ENCODE data around the gene ZIC4.

Gene ZIC4

DNA sequence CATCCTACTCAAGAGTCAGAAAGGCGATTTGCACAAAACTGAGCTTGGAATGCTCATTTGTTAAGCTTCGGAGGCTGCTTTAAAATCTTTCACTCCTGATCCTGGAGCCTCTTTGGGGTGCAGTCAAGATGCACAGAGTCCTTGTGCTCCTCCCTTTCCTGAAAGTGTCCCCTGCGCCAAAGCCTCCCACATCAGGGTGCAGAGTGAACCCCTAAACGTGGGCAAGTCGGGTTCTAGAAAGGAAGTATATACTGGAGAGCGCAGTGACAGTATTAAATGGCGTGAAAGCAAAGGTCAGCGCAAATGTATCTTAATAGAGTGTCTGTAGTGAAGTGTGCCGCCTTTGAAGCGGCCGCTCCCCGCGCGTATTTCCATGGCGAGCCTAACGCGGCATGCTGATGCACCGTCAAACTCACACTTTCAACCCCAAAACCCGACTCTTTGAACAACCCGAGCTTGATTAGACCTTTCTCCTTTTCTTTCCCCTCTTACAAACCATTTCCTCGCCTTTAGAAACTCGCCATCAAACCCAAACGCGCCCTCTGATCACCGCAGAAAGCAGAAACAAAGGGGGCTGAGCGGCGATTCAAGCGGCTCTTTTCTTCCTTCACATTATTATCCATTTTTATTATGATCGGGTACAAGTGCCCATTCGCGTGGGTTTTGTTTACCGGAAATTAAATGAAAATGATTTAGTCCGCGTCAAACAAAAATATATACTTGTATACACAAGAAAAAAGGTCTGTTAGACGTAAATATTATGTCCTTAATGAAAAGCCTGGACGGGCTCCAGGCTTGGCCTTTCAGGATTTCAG lies 18.3 kb downstream of the ZIC4 start:
- no peak for DNase-seq (ENCODE audit: low spot score)
- H3K27ac ChIP-seq = no peak overlapping the region
- ChIA-PET CTCF (no interaction called here), POLR2A (ENCODE audit: low non-redundant PET) (no interaction called here)
- no peak for TF ChIP-seq CTCF (conservative IDR thresholded peaks at IDR 0.05; ENCODE audit: low read depth)

- TF ChIP-seq CTCF (conservative IDR thresholded peaks at IDR 0.05; ENCODE audit: low read depth) = no peak
- CTCF ChIA-PET = no interaction called here
- POLR2A ChIA-PET (ENCODE audit: low non-redundant PET) = no interaction called here
- no peak overlapping the region for H3K27ac ChIP-seq
- DNase-seq (ENCODE audit: low spot score) = no peak
Observed at GRCh38 chr3:147387291-147387884, 19.0 kb downstream of the ZIC4 start.

- no peak overlapping the region for H3K27ac ChIP-seq
- ChIA-PET POLR2A (ENCODE audit: low non-redundant PET) (no interaction called here), CTCF (no interaction called here)
- TF ChIP-seq CTCF (conservative IDR thresholded peaks at IDR 0.05; ENCODE audit: low read depth) = no peak
- DNase-seq (ENCODE audit: low spot score) = no peak
Observed at GRCh38 chr3:147385059-147386012, 21.0 kb downstream of the ZIC4 start.

DNA sequence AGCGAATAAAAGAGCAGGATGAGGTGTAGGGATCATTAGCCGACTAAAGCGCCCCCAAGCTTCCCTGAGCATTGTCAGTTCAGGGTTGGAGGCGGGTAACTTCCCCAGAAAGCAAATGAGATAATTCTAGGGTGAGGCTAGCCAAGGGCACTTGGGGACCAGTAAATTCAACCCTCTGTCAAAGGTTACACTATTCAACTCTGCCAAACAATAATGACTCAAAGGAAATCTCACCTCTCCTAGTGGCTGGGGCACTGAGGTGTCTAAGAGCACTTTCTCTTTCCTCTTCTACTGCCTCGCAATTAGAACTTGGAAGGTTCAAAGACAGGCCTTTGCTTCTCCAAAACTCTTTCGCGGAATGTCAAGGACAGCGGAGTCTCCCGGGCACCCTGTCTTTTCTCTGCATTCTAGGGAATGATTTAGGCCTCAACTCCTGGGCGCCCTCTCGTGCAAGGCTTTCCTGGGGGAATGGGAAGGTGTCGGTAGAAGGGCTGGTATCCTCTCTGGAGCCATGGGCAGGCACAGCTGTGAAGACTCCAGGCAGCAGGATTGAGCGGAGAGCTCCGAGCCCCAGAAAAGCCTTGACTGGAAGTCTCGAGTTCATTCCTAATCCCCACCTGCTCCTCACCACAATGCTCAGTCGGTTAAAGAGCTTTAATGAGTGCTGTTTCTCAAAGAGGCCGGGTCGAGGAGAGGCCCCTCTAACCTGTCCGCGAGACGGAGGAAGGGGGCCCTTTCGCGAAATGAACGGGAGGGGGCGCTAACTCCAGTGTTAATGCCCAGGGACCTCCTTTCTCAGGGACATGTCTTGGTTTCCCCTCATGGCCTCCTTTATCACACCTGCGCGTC lies 21.9 kb downstream of the ZIC4 start:
- no peak for DNase-seq (ENCODE audit: low spot score)
- no peak overlapping the region for H3K27ac ChIP-seq
- POLR2A ChIA-PET (ENCODE audit: low non-redundant PET) = no interaction called here
- CTCF ChIA-PET = no interaction called here
- TF ChIP-seq CTCF (conservative IDR thresholded peaks at IDR 0.05; ENCODE audit: low read depth) = no peak

DNA sequence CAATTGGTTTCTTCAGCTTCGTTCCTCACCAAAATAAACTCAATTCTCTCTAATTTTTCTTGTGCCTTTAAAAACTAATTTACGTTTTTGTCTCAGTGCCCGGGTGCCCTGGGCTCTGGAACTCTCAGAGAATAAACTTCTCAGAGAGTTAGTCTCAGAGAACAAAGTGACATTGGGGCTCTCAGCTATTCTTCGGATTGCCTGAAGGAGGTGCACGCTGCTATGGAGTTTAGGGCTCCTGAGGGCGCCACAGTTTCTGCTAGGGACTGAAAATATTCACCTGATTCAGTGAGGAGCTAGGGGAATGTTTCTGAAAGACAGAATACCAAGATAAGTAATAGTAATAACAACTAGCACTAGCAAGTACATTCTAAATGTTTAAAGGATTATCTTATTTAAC lies 22.7 kb downstream of the ZIC4 start:
- no peak for TF ChIP-seq CTCF (conservative IDR thresholded peaks at IDR 0.05; ENCODE audit: low read depth)
- POLR2A ChIA-PET (ENCODE audit: low non-redundant PET) = no interaction called here
- CTCF ChIA-PET = no interaction called here
- DNase-seq (ENCODE audit: low spot score) = no peak
- H3K27ac ChIP-seq = no peak overlapping the region

All from RWPE1 (cell line).